ENCODE results near the gene XXYLT1. TPM values are rescaled to one million over a fixed set of nuclear protein-coding genes. Genes with fewer than 3 reads are reported as not detected.

The XXYLT1 gene
- polyA plus RNA-seq, 1 donor (not counting 4 experiments of a cell fraction or from before 2014, with no cell fraction given) = 11.1 TPM

GRCh38 chr3:195103623-195104022 is 167.3 kb downstream of the XXYLT1 start:
- Histone ChIP-seq H3K27me3 (ENCODE audit: control insufficient read depth, extremely low read depth, insufficient read depth, low read length) (no peaks in the 10 kb centered on the region), H3K4me3 (ENCODE audit: control insufficient read depth in 2 of 3, extremely low read depth in 1 of 3, insufficient read depth in 2 of 3, low read depth in 1 of 3, low read length in 3 of 3) (no peak overlapping the region), H3K4me1 (ENCODE audit: control insufficient read depth, extremely low read depth, insufficient read depth, low read length) (peaks cover 19% of the 10 kb centered on the region), H3K36me3 (ENCODE audit: control insufficient read depth in 2 of 2, extremely low read depth in 1 of 2, insufficient read depth in 2 of 2, low read length in 2 of 2) (no peaks in the 10 kb centered on the region), H2AFZ (ENCODE audit: control insufficient read depth, low read length) (no peak overlapping the region), H3K79me2 (ENCODE audit: control insufficient read depth, insufficient read depth, low read length) (no peaks in the 10 kb centered on the region), H3K9me1 (ENCODE audit: control insufficient read depth, extremely low read depth, insufficient read depth, low read length) (no peaks in the 10 kb centered on the region), H3K9me3 (ENCODE audit: control insufficient read depth, low read depth, low read length) (peaks cover 3% of the 10 kb centered on the region), H3K27ac (ENCODE audit: control insufficient read depth, insufficient read depth, low read length) (no peak overlapping the region), H3K4me2 (ENCODE audit: control insufficient read depth, extremely low read depth, insufficient read depth, low read depth, low read length) (no peak overlapping the region), H3K9ac (ENCODE audit: control insufficient read depth, extremely low read depth, insufficient read depth, low read length) (no peak overlapping the region), H4K20me1 (ENCODE audit: control insufficient read depth, extremely low read depth, insufficient read depth, low read length) (no peaks in the 10 kb centered on the region)
- TF ChIP-seq CTCF (optimal IDR thresholded peaks at IDR 0.05 in 1 of 3, IDR thresholded peaks at IDR 0.05 in 1 of 3, conservative IDR thresholded peaks at IDR 0.05 in 1 of 3; ENCODE audit: extremely low read depth in 1 of 3, insufficient read depth in 2 of 3, low read length in 3 of 3) = no peak
- no peak for TF ChIP-seq EZH2 (IDR thresholded peaks at IDR 0.05; ENCODE audit: low read length)
- dilution Hi-C loops (cut with MboI; ENCODE audit: extremely low pct_ligation_motif_present, low sequenced_read_pairs) = no loop called here
- no peak for FAIRE-seq
- DNase-seq (ENCODE audit: low read depth, low spot score) = no peak

- dilution Hi-C loops (cut with MboI; ENCODE audit: extremely low pct_ligation_motif_present, low sequenced_read_pairs) = no loop called here
- H2AFZ ChIP-seq (ENCODE audit: control insufficient read depth, low read length) = peak overlapping the region; percentile 63
- no peak overlapping the region for H3K9ac ChIP-seq (ENCODE audit: control insufficient read depth, extremely low read depth, insufficient read depth, low read length)
- no peak overlapping the region for H3K4me3 ChIP-seq (ENCODE audit: control insufficient read depth in 2 of 3, extremely low read depth in 1 of 3, insufficient read depth in 2 of 3, low read depth in 1 of 3, low read length in 3 of 3)
- peak overlapping the region; percentile 36 for H3K4me2 ChIP-seq (ENCODE audit: control insufficient read depth, extremely low read depth, insufficient read depth, low read depth, low read length)
- H3K4me1 ChIP-seq (ENCODE audit: control insufficient read depth, extremely low read depth, insufficient read depth, low read length) = peaks cover 21% of the 10 kb centered on the region
- peak; percentile 86 for FAIRE-seq
- H3K27ac ChIP-seq (ENCODE audit: control insufficient read depth, insufficient read depth, low read length) = peak overlapping the region; percentile 76
- peaks cover 3% of the 10 kb centered on the region for H3K9me3 ChIP-seq (ENCODE audit: control insufficient read depth, low read depth, low read length)
- H3K9me1 ChIP-seq (ENCODE audit: control insufficient read depth, extremely low read depth, insufficient read depth, low read length) = no peaks in the 10 kb centered on the region
- no peaks in the 10 kb centered on the region for H3K36me3 ChIP-seq (ENCODE audit: control insufficient read depth in 2 of 2, extremely low read depth in 1 of 2, insufficient read depth in 2 of 2, low read length in 2 of 2)
- no peak for TF ChIP-seq CTCF (optimal IDR thresholded peaks at IDR 0.05 in 1 of 3, IDR thresholded peaks at IDR 0.05 in 1 of 3, conservative IDR thresholded peaks at IDR 0.05 in 1 of 3; ENCODE audit: extremely low read depth in 1 of 3, insufficient read depth in 2 of 3, low read length in 3 of 3)
- TF ChIP-seq EZH2 (IDR thresholded peaks at IDR 0.05; ENCODE audit: low read length) = no peak
- no peaks in the 10 kb centered on the region for H4K20me1 ChIP-seq (ENCODE audit: control insufficient read depth, extremely low read depth, insufficient read depth, low read length)
- no peaks in the 10 kb centered on the region for H3K27me3 ChIP-seq (ENCODE audit: control insufficient read depth, extremely low read depth, insufficient read depth, low read length)
- no peaks in the 10 kb centered on the region for H3K79me2 ChIP-seq (ENCODE audit: control insufficient read depth, insufficient read depth, low read length)
- no peak for DNase-seq (ENCODE audit: low read depth, low spot score)
Measured at GRCh38 chr3:195102609-195103467, 168.1 kb downstream of the XXYLT1 start.
